Suprapubic skin (tissue), 3 donors: ENCODE data around the gene CRTAC1.

ENCODE experiments used
- EP300 ChIP-seq: sonication (generic); formaldehyde crosslinking; IDR thresholded peaks from one replicate; pipeline ENCODE4 v1.6.1; 2017; ENCODE audit warnings: antibody characterized with exemption
- POLR2A ChIP-seq, 2 donors: fragments of 450-650 bp; IDR thresholded peaks; one replicate each; pipeline ENCODE4 v1.6.1; 2017; ENCODE audit warnings: antibody characterized with exemption in 2 of 2, mild to moderate bottlenecking in 2 of 2, moderate library complexity in 2 of 2
- TF ChIP-seq, protein P1 (sequence below), 2 donors: fragments of 200-600 bp in 1 of 2; fragments of 450-650 bp in 1 of 2; sonication (generic) in 1 of 2; IDR thresholded peaks; one replicate each; pipeline ENCODE4 v1.5.1; 2016 to 2019; ENCODE audit warnings: antibody characterized with exemption in 2 of 2, mild to moderate bottlenecking in 1 of 2, moderate library complexity in 1 of 2

DNA sequence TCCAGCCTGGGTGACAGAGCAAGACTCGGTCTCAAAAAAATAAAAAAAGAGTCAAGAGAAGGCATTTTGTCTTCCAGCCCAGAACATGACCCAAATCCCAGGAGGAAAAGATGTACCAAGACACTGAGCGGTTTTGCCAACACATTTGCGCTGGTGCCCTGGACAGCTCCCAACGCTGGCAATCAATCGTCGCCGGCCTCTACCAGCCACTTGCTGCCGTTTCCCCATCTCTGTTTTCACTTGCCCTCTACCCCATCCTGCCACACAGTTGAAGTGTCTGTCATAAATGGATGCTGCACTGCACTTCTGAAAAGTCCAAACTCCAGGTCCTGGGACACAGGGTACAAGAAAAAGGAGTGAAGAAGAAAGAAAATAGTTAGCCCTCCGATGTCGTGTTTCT lies 29.7 kb upstream of the CRTAC1 start:
- TF ChIP-seq POLR2A (IDR thresholded peaks at IDR 0.05) = no peak
- TF ChIP-seq, protein P1, sequence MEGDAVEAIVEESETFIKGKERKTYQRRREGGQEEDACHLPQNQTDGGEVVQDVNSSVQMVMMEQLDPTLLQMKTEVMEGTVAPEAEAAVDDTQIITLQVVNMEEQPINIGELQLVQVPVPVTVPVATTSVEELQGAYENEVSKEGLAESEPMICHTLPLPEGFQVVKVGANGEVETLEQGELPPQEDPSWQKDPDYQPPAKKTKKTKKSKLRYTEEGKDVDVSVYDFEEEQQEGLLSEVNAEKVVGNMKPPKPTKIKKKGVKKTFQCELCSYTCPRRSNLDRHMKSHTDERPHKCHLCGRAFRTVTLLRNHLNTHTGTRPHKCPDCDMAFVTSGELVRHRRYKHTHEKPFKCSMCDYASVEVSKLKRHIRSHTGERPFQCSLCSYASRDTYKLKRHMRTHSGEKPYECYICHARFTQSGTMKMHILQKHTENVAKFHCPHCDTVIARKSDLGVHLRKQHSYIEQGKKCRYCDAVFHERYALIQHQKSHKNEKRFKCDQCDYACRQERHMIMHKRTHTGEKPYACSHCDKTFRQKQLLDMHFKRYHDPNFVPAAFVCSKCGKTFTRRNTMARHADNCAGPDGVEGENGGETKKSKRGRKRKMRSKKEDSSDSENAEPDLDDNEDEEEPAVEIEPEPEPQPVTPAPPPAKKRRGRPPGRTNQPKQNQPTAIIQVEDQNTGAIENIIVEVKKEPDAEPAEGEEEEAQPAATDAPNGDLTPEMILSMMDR (IDR thresholded peaks at IDR 0.05) = no peak
- TF ChIP-seq EP300 = no peak
